T-cell (primary cell): Measurements from ENCODE around the gene HBP1. TPM values are rescaled to one million over a fixed set of nuclear protein-coding genes. Genes with fewer than 3 reads are reported as not detected.

Experiments
- ATAC-seq, 4 experiments: fragments of 200-7000 bp in 3 of 4; fragments of 150-1000 bp in 1 of 4; cut with Tn5 transposase; replicated peaks in 1 of 4; 1 replicate in 3 of 4; 2 replicates in 1 of 4; pipeline ENCODE4 v1.10.0; 2021; ENCODE audit warnings: moderate library complexity in 3 of 4, mild to moderate bottlenecking in 2 of 4, moderate number of reproducible peaks in 1 of 4
- CTCF ChIA-PET, 2 donors: fragments of 300-600 bp; sonication (Branson Sonifier 250); formaldehyde crosslinking; loops; one replicate each; lab custom pipeline; 2022; ENCODE audit warnings: antibody characterized with exemption in 2 of 2; lab: Charles Lee
- POLR2A ChIA-PET, 2 donors: fragments of 300-600 bp; sonication (Branson Sonifier 250); formaldehyde crosslinking; loops; one replicate each; lab custom pipeline; 2022; ENCODE audit warnings: antibody characterized with exemption in 2 of 2; lab: Charles Lee
- DNase-seq, 35 experiments: peaks; one replicate each; pipeline versions ENCODE4 v3.0.0 to v3.0.0-alpha.2; 2013 to 2023
- H3K27ac ChIP-seq: one replicate; pipeline ENCODE4 v1.5.1; 2013; ENCODE audit warnings: low read length
- H3K27me3 ChIP-seq, 2 experiments: replicated peaks in 1 of 2; 1 replicate in 1 of 2; 2 replicates in 1 of 2; pipeline versions ENCODE4 v1.6.1 to v1.7.0; 2013; ENCODE audit warnings: low read length in 1 of 2, mixed read lengths in 1 of 2; ENCODE audit not compliant: control insufficient read depth in 2 of 2, insufficient read depth in 2 of 2; ENCODE audit errors: extremely low read depth in 1 of 2
- H3K36me3 ChIP-seq, 2 donors: 1 replicate in 1 of 2; 2 replicates in 1 of 2; pipeline versions ENCODE4 v1.6.1 to v1.7.0; 2013; ENCODE audit warnings: low read length in 1 of 2; ENCODE audit not compliant: control insufficient read depth in 2 of 2, insufficient read depth in 1 of 2; ENCODE audit errors: extremely low read depth in 1 of 2
- H3K4me1 ChIP-seq, 2 experiments: 1 replicate in 1 of 2; 2 replicates in 1 of 2; pipeline versions ENCODE4 v1.6.1 to v1.7.0; 2013; ENCODE audit warnings: low read length in 2 of 2, mixed read lengths in 1 of 2; ENCODE audit not compliant: insufficient read depth in 2 of 2, control insufficient read depth in 1 of 2; ENCODE audit errors: extremely low read depth in 1 of 2
- H3K4me3 ChIP-seq, 2 donors: 1 replicate in 1 of 2; 2 replicates in 1 of 2; pipeline versions ENCODE4 v1.5.1 to v1.7.0; 2013; ENCODE audit warnings: mild to moderate bottlenecking in 2 of 2, low read length in 1 of 2, moderate library complexity in 1 of 2; ENCODE audit not compliant: control insufficient read depth in 1 of 2; ENCODE audit errors: extremely low read depth in 1 of 2
- H3K9me3 ChIP-seq: 2 replicates; pipeline ENCODE4 v1.7.0; 2013
- H3K27ac Mint-ChIP-seq, 2 donors: one replicate each; pipeline ENCODE4 v1.8.0; 2020 to 2021; ENCODE audit warnings: mild to moderate bottlenecking in 2 of 2, mixed read lengths in 2 of 2
- H3K27me3 Mint-ChIP-seq, 2 donors: one replicate each; pipeline ENCODE4 v1.8.0; 2021 to 2022; ENCODE audit warnings: mixed read lengths in 2 of 2
- H3K36me3 Mint-ChIP-seq: one replicate; pipeline ENCODE4 v1.8.0; 2021; ENCODE audit warnings: mixed read lengths
- H3K4me1 Mint-ChIP-seq, 3 donors: one replicate each; pipeline ENCODE4 v1.8.0; 2020 to 2022; ENCODE audit warnings: mixed read lengths in 3 of 3, mild to moderate bottlenecking in 1 of 3
- H3K4me3 Mint-ChIP-seq, 3 donors: one replicate each; pipeline ENCODE4 v1.8.0; 2020 to 2022; ENCODE audit warnings: mild to moderate bottlenecking in 3 of 3, mixed read lengths in 3 of 3, moderate library complexity in 3 of 3
- H3K9me3 Mint-ChIP-seq, 3 donors: one replicate each; pipeline ENCODE4 v1.8.0; 2020 to 2022; ENCODE audit warnings: mixed read lengths in 3 of 3
- WGBS: methylation state at CpG from one replicate; pipeline ENCODE4 v1.1.5; 2013; ENCODE audit warnings: missing lambda C conversion rate; ENCODE audit not compliant: insufficient coverage; 5-methylcytosine and 5-hydroxymethylcytosine counted together
- total RNA-seq, 35 experiments: library from RNA in 6 of 35; stranded (reverse) in 6 of 35; fragments of 120-200 nt in 1 of 35; gene quantifications; one replicate each; pipeline versions ENCODE4 v1.2.1 to v1.2.4 and lab custom pipeline; 2013 to 2026

HBP1 gene
- total RNA-seq, 5 donors from 2014 or later (not counting 1 experiment from before 2014, with no cell fraction given), result 78.6 to 211 (median 92.0) TPM

- Mint-ChIP-seq H3K4me3 (no peak overlapping the region), H3K27ac (no peak overlapping the region), H3K36me3 (peaks cover 36% of the 10 kb centered on the region), H3K9me3 (no peaks in the 10 kb centered on the region), H3K27me3 (no peaks in the 10 kb centered on the region), H3K4me1 (no peaks in the 10 kb centered on the region)
- no CpG with 5 or more reads among the region's 3 CpGs for WGBS
- no peak for DNase-seq
- ATAC-seq, result no peak
- Histone ChIP-seq H3K27me3 (no peaks in the 10 kb centered on the region), H3K4me1 (no peaks in the 10 kb centered on the region), H3K27ac (no peak overlapping the region), H3K9me3 (no peaks in the 10 kb centered on the region), H3K4me3 (no peak overlapping the region), H3K36me3 (peaks cover 5 to 25% of the 10 kb centered on the region in 2 donors)
- ChIA-PET POLR2A (no interaction called here), CTCF (no interaction called here)
Measured at GRCh38 chr7:107230334-107230733, 61.5 kb downstream of the HBP1 start.

DNA sequence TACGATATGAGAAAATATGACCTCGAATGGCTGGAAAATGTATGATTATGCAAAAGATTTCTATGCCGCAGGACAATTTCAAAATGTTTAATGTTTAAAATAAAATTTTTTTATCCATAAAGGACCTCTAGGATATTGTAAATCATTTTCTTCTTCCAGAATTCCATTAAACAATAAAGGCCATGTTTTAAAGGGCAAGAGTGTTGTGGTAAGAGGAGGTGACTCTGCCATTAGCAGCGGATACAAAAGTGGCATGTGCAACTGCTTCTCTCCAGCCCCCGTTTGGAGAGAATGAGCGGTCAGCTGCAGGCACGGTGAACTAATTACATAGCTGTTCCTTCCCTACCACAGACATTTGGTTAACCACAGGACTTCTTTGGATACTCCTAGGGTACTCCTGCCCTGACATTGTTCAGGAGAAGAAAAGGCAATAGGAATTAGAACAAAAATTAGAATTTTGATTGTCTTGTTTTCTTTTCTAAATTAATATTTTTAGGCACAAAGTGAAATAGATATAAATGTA lies 63.8 kb downstream of the HBP1 start:
- H3K27ac Mint-ChIP-seq, result no peak overlapping the region
- no peaks in the 10 kb centered on the region for H3K27me3 Mint-ChIP-seq
- H3K4me1 ChIP-seq, result no peaks in the 10 kb centered on the region
- H3K4me3 Mint-ChIP-seq, result no peak overlapping the region
- no peak overlapping the region for H3K4me3 ChIP-seq
- H3K27ac ChIP-seq, result no peak overlapping the region
- no peak for DNase-seq
- ChIA-PET CTCF (no interaction called here), POLR2A (no interaction called here)
- WGBS, result no CpG with 5 or more reads among the region's 7 CpGs
- no peaks in the 10 kb centered on the region for H3K9me3 Mint-ChIP-seq
- H3K36me3 ChIP-seq, result peaks cover 0 to 12% of the 10 kb centered on the region in 2 donors
- H3K27me3 ChIP-seq, result no peaks in the 10 kb centered on the region
- ATAC-seq, result no peak
- no peaks in the 10 kb centered on the region for H3K4me1 Mint-ChIP-seq
- peaks cover 36% of the 10 kb centered on the region for H3K36me3 Mint-ChIP-seq
- no peaks in the 10 kb centered on the region for H3K9me3 ChIP-seq

DNA sequence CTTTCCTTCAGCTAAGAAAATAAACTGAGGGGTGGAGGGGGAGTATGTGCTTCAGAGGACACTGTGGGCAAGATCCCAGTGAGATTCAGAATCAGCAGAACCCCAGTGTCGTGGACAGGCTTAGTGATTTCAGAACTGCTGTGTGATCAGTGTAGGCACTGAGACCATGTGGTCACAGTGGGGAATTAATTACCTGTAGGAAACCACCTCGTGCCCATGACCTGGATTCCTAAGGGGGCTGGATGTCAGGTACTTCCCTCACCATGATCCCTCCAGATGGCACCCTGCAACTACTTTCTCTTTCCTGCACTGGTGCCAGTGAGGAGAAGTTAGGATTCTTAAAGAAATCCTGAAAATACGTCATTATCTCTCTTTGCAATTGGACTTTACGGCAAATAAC lies 64.4 kb downstream of the HBP1 start:
- ATAC-seq (no peak), DNase-seq (no peak)
- Mint-ChIP-seq H3K9me3 (no peaks in the 10 kb centered on the region), H3K4me3 (no peak overlapping the region), H3K36me3 (peaks cover 38% of the 10 kb centered on the region), H3K4me1 (no peaks in the 10 kb centered on the region), H3K27ac (no peak overlapping the region), H3K27me3 (no peaks in the 10 kb centered on the region)
- Histone ChIP-seq H3K4me3 (no peak overlapping the region), H3K9me3 (no peaks in the 10 kb centered on the region), H3K4me1 (no peaks in the 10 kb centered on the region), H3K36me3 (peaks cover 0 to 11% of the 10 kb centered on the region in 2 donors), H3K27me3 (no peaks in the 10 kb centered on the region), H3K27ac (no peak overlapping the region)
- ChIA-PET CTCF (no interaction called here), POLR2A (no interaction called here)
- WGBS, result 81% methylated on average over 2 of the region's 4 CpGs

- ChIA-PET CTCF (no interaction called here), POLR2A (no interaction called here)
- no peak overlapping the region for H3K27ac Mint-ChIP-seq
- DNase-seq (no peak), ATAC-seq (no peak)
- no peaks in the 10 kb centered on the region for H3K9me3 ChIP-seq
- no peaks in the 10 kb centered on the region for H3K4me1 ChIP-seq
- WGBS, result no CpG with 5 or more reads among the region's 1 CpG
- H3K4me3 Mint-ChIP-seq, result no peak overlapping the region
- H3K36me3 ChIP-seq, result peaks cover 0 to 11% of the 10 kb centered on the region in 2 donors
- no peaks in the 10 kb centered on the region for H3K27me3 ChIP-seq
- peaks cover 39% of the 10 kb centered on the region for H3K36me3 Mint-ChIP-seq
- H3K27ac ChIP-seq, result no peak overlapping the region
- no peak overlapping the region for H3K4me3 ChIP-seq
- no peaks in the 10 kb centered on the region for H3K9me3 Mint-ChIP-seq
- no peaks in the 10 kb centered on the region for H3K4me1 Mint-ChIP-seq
- H3K27me3 Mint-ChIP-seq, result no peaks in the 10 kb centered on the region
Measured at GRCh38 chr7:107233981-107234380, 65.2 kb downstream of the HBP1 start.

DNA sequence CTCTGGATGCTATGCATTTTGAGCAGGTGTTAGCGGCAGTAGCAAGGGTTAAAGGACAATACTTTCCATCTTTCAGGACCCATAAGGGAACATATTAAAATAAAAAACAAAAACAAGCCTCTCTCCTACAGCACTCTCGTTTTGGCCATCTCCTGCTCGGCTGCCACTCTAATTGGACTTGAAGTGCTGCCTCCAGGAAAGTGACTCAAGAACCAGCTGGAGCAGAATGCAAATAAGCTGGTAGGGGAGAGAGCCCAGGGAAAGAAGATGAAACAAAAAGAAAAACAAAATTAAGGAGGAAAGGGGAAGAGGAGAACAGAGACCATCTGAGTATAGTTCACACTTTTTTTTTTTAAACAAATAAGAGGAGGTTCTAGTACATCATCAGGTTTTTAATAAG lies 65.6 kb downstream of the HBP1 start:
- no peaks in the 10 kb centered on the region for H3K9me3 ChIP-seq
- no peak overlapping the region for H3K27ac ChIP-seq
- no peak for ATAC-seq
- DNase-seq, result no peak
- peaks cover 0 to 13% of the 10 kb centered on the region in 2 donors for H3K36me3 ChIP-seq
- no peak overlapping the region for H3K27ac Mint-ChIP-seq
- no peaks in the 10 kb centered on the region for H3K4me1 ChIP-seq
- no peak overlapping the region for H3K4me3 Mint-ChIP-seq
- ChIA-PET CTCF (no interaction called here), POLR2A (no interaction called here)
- peaks cover 37% of the 10 kb centered on the region for H3K36me3 Mint-ChIP-seq
- WGBS, result no CpG with 5 or more reads among the region's 3 CpGs
- no peaks in the 10 kb centered on the region for H3K27me3 Mint-ChIP-seq
- no peak overlapping the region for H3K4me3 ChIP-seq
- no peaks in the 10 kb centered on the region for H3K4me1 Mint-ChIP-seq
- no peaks in the 10 kb centered on the region for H3K9me3 Mint-ChIP-seq
- H3K27me3 ChIP-seq, result no peaks in the 10 kb centered on the region

- H3K4me3 Mint-ChIP-seq, result no peak overlapping the region
- H3K36me3 Mint-ChIP-seq, result peaks cover 40% of the 10 kb centered on the region
- H3K27ac Mint-ChIP-seq, result no peak overlapping the region
- Histone ChIP-seq H3K9me3 (no peaks in the 10 kb centered on the region), H3K4me1 (no peaks in the 10 kb centered on the region), H3K36me3 (peaks cover 1 to 12% of the 10 kb centered on the region in 2 donors), H3K4me3 (no peak overlapping the region), H3K27ac (no peak overlapping the region), H3K27me3 (no peaks in the 10 kb centered on the region)
- CTCF ChIA-PET, result no interaction called here
- POLR2A ChIA-PET, result no interaction called here
- H3K9me3 Mint-ChIP-seq, result no peaks in the 10 kb centered on the region
- ATAC-seq, result no peak
- H3K27me3 Mint-ChIP-seq, result no peaks in the 10 kb centered on the region
- H3K4me1 Mint-ChIP-seq, result no peaks in the 10 kb centered on the region
- no peak for DNase-seq
Measured at GRCh38 chr7:107236862-107237261, 68.1 kb downstream of the HBP1 start.

- Mint-ChIP-seq H3K9me3 (no peaks in the 10 kb centered on the region), H3K36me3 (peaks cover 43% of the 10 kb centered on the region), H3K27me3 (no peaks in the 10 kb centered on the region), H3K4me1 (peaks cover 0 to under 1% (median 0%) of the 10 kb centered on the region in 3 donors), H3K27ac (no peak overlapping the region), H3K4me3 (no peak overlapping the region)
- ChIA-PET CTCF (no interaction called here), POLR2A (no interaction called here)
- DNase-seq, result no peak
- Histone ChIP-seq H3K27ac (no peak overlapping the region), H3K27me3 (no peaks in the 10 kb centered on the region), H3K36me3 (peaks cover 7 to 18% of the 10 kb centered on the region in 2 donors), H3K4me1 (no peaks in the 10 kb centered on the region), H3K9me3 (no peaks in the 10 kb centered on the region), H3K4me3 (no peak overlapping the region)
- no peak for ATAC-seq
- WGBS, result 83% methylated on average over 1 of the region's 4 CpGs
Measured at GRCh38 chr7:107237451-107237850, 68.6 kb downstream of the HBP1 start.
